ENCODE measurements around the gene RPL12.

Gene RPL12

DNA sequence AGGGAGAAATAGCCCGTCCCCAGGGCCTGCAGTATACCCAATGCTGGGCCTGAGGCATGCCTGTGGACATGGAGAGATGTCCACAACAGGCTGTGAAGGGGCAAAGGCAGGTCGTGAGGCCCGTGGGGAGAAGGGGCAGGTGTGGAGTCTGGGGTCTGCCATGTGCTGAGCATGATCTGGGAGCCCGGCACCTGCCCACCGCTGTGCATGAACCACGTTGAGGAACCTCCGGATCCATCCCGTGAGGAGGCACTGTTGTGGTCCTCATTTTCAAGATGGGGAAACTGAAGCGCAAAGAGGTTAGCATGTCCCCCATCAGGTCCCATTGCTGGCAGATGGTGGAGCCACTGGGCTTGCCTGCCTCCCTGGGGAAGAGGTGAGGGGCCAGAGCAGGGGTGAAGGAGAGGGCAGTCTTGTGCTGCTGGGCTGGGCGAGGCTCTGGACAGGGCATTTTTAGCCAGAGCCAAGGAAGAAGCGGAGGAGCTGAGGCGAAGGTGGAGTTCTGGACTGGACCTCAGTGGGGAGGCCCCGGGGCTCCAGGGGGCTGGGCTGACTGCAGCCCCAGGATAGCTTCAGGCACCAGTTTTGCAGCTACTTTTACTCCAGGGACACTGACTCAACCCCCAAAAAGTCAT is 46.6 kb upstream of the RPL12 start:
- no CpG with 5 or more reads among the region's 13 CpGs for WGBS (ENCODE audit: extremely low coverage, insufficient coverage, insufficient read length)

DNA sequence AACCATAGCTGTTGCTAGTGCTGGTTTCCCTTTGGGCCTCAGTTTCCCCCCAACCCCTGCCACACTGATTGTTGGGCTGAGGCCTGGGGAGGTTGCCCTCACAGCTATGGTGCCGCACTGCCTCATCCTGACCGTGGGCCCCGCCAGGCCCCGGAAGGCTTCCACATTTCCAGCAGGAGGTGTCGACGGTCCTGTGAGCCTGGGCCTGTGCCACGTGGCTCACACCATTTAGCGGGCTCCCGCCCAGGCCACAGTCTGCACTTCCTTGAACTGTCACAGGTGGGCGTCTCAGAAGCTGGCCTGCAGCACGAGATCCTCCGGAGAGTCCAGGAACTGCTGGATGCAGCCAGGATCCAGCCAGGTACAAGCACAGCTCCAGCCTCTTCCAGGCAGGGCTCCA is 45.8 kb upstream of the RPL12 start:
- Histone ChIP-seq H3K14ac (ENCODE audit: low read length) (no peak overlapping the region), H3K27me3 (ENCODE audit: insufficient read depth, low read length) (no peaks in the 10 kb centered on the region), H3K36me3 (ENCODE audit: control insufficient read depth in 1 of 2, insufficient read depth in 2 of 2, low read length in 2 of 2) (peaks cover 44 to 45% of the 10 kb centered on the region in 2 experiments), H3K23ac (ENCODE audit: low read length) (no peak overlapping the region), H2AFZ (ENCODE audit: insufficient read depth, low read length, poor library complexity) (no peak overlapping the region), H3K18ac (ENCODE audit: low read length) (no peak overlapping the region), H2BK5ac (ENCODE audit: low read depth, low read length, poor library complexity) (no peak overlapping the region), H3K4me1 (ENCODE audit: control insufficient read depth in 1 of 2, insufficient read depth in 2 of 2, low read length in 2 of 2) (peaks cover 0 to 10% of the 10 kb centered on the region in 2 experiments), H4K12ac (ENCODE audit: low read depth, low read length) (no peak overlapping the region), H3K9ac (ENCODE audit: low read length) (no peak overlapping the region), H2AK5ac (ENCODE audit: low read length) (no peak overlapping the region), H3K9me3 (ENCODE audit: insufficient read depth, low read depth, low read length) (no peaks in the 10 kb centered on the region), H3K4me2 (ENCODE audit: low read length) (no peak overlapping the region), H3K79me1 (ENCODE audit: low read length) (no peaks in the 10 kb centered on the region), H4K8ac (ENCODE audit: low read depth, low read length) (no peak overlapping the region), H2BK120ac (ENCODE audit: insufficient read depth, low read length, poor library complexity) (no peak overlapping the region), H3K79me2 (ENCODE audit: control insufficient read depth, insufficient read depth, low read length, poor library complexity) (no peaks in the 10 kb centered on the region), H4K91ac (ENCODE audit: low read depth, low read length) (no peak overlapping the region), H3K27ac (ENCODE audit: low read depth, low read length) (no peak overlapping the region), H3K4ac (ENCODE audit: low read depth, low read length) (no peak overlapping the region), H3K4me3 (ENCODE audit: low read depth, low read length) (no peak overlapping the region), H2BK12ac (ENCODE audit: low read length) (no peak overlapping the region)
- no peak for DNase-seq
- WGBS (ENCODE audit: extremely low coverage, insufficient coverage, insufficient read length): no CpG with 5 or more reads among the region's 12 CpGs

More for the DNA sequence above, 46.6 kb upstream of the RPL12 start:
- no peaks in the 10 kb centered on the region for H3K9me3 ChIP-seq (ENCODE audit: insufficient read depth, low read depth, low read length)
- H3K36me3 ChIP-seq (ENCODE audit: control insufficient read depth in 1 of 2, insufficient read depth in 2 of 2, low read length in 2 of 2): peaks cover 40 to 45% of the 10 kb centered on the region in 2 experiments
- H3K4me1 ChIP-seq (ENCODE audit: control insufficient read depth in 1 of 2, insufficient read depth in 2 of 2, low read length in 2 of 2): peaks cover 0 to 10% of the 10 kb centered on the region in 2 experiments
- H2BK120ac ChIP-seq (ENCODE audit: insufficient read depth, low read length, poor library complexity): no peak overlapping the region
- H3K4me3 ChIP-seq (ENCODE audit: low read depth, low read length): no peak overlapping the region
- no peak overlapping the region for H3K23ac ChIP-seq (ENCODE audit: low read length)
- no peak for DNase-seq
- no peak overlapping the region for H3K18ac ChIP-seq (ENCODE audit: low read length)
- H3K27ac ChIP-seq (ENCODE audit: low read depth, low read length): no peak overlapping the region
- no peak overlapping the region for H2AFZ ChIP-seq (ENCODE audit: insufficient read depth, low read length, poor library complexity)
- no peak overlapping the region for H3K14ac ChIP-seq (ENCODE audit: low read length)
- H3K79me2 ChIP-seq (ENCODE audit: control insufficient read depth, insufficient read depth, low read length, poor library complexity): no peaks in the 10 kb centered on the region
- no peaks in the 10 kb centered on the region for H3K79me1 ChIP-seq (ENCODE audit: low read length)
- no peaks in the 10 kb centered on the region for H3K27me3 ChIP-seq (ENCODE audit: insufficient read depth, low read length)
- H3K4me2 ChIP-seq (ENCODE audit: low read length): no peak overlapping the region
- H4K8ac ChIP-seq (ENCODE audit: low read depth, low read length): no peak overlapping the region
- no peak overlapping the region for H4K91ac ChIP-seq (ENCODE audit: low read depth, low read length)
- H4K12ac ChIP-seq (ENCODE audit: low read depth, low read length): no peak overlapping the region
- H2AK5ac ChIP-seq (ENCODE audit: low read length): no peak overlapping the region
- no peak overlapping the region for H2BK12ac ChIP-seq (ENCODE audit: low read length)
- no peak overlapping the region for H2BK5ac ChIP-seq (ENCODE audit: low read depth, low read length, poor library complexity)
- H3K9ac ChIP-seq (ENCODE audit: low read length): no peak overlapping the region
- no peak overlapping the region for H3K4ac ChIP-seq (ENCODE audit: low read depth, low read length)

DNA sequence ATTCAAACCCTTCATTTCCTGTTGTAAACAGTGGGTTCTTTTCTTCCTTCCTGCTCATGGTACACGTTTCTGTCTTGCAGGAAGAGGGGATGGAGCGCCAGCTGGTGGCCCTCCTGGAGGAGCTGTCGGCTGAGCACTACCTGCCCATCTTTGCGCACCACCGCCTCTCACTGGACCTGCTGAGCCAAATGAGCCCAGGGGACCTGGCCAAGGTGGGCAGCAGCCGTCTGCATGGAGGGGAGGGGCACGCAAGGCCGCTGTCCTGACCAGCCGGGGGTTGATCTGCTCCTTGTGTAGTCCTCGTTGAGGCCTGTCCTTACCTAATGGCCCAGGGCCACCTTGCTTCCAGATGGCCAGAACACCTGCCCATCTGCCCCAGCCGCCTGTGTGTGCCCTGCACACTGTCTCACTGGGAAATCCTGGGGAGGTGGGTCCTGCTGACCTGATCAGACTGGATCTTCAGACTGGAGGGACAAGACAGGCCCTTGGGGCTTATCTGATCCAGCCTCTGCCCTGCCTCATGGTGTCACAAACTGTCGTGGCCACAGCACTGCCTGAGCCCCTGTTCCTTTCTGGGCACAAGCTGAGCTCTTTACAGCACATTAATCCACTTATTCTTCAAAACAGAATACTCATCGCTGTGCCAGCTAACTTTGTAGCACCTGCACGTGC is 44.8 kb upstream of the RPL12 start:
- H3K79me1 ChIP-seq (ENCODE audit: low read length): no peaks in the 10 kb centered on the region
- H3K9ac ChIP-seq (ENCODE audit: low read length): no peak overlapping the region
- no peak overlapping the region for H3K23ac ChIP-seq (ENCODE audit: low read length)
- no CpG with 5 or more reads among the region's 14 CpGs for WGBS (ENCODE audit: extremely low coverage, insufficient coverage, insufficient read length)
- no peak overlapping the region for H3K4me3 ChIP-seq (ENCODE audit: low read depth, low read length)
- H2AK5ac ChIP-seq (ENCODE audit: low read length): no peak overlapping the region
- peaks cover 45 to 52% of the 10 kb centered on the region in 2 experiments for H3K36me3 ChIP-seq (ENCODE audit: control insufficient read depth in 1 of 2, insufficient read depth in 2 of 2, low read length in 2 of 2)
- H3K18ac ChIP-seq (ENCODE audit: low read length): no peak overlapping the region
- no peak overlapping the region for H3K4me2 ChIP-seq (ENCODE audit: low read length)
- H2BK12ac ChIP-seq (ENCODE audit: low read length): no peak overlapping the region
- no peaks in the 10 kb centered on the region for H3K27me3 ChIP-seq (ENCODE audit: insufficient read depth, low read length)
- H4K8ac ChIP-seq (ENCODE audit: low read depth, low read length): no peak overlapping the region
- no peak overlapping the region for H3K4ac ChIP-seq (ENCODE audit: low read depth, low read length)
- peaks cover 0 to 10% of the 10 kb centered on the region in 2 experiments for H3K4me1 ChIP-seq (ENCODE audit: control insufficient read depth in 1 of 2, insufficient read depth in 2 of 2, low read length in 2 of 2)
- no peaks in the 10 kb centered on the region for H3K79me2 ChIP-seq (ENCODE audit: control insufficient read depth, insufficient read depth, low read length, poor library complexity)
- H2BK5ac ChIP-seq (ENCODE audit: low read depth, low read length, poor library complexity): no peak overlapping the region
- H3K27ac ChIP-seq (ENCODE audit: low read depth, low read length): no peak overlapping the region
- no peak overlapping the region for H2AFZ ChIP-seq (ENCODE audit: insufficient read depth, low read length, poor library complexity)
- DNase-seq: no peak
- no peaks in the 10 kb centered on the region for H3K9me3 ChIP-seq (ENCODE audit: insufficient read depth, low read depth, low read length)
- no peak overlapping the region for H3K14ac ChIP-seq (ENCODE audit: low read length)
- H4K91ac ChIP-seq (ENCODE audit: low read depth, low read length): no peak overlapping the region
- no peak overlapping the region for H2BK120ac ChIP-seq (ENCODE audit: insufficient read depth, low read length, poor library complexity)
- no peak overlapping the region for H4K12ac ChIP-seq (ENCODE audit: low read depth, low read length)

- Histone ChIP-seq H3K4me2 (ENCODE audit: low read length) (no peak overlapping the region), H3K23ac (ENCODE audit: low read length) (no peak overlapping the region), H3K4me3 (ENCODE audit: low read depth, low read length) (no peak overlapping the region), H4K8ac (ENCODE audit: low read depth, low read length) (no peak overlapping the region), H4K12ac (ENCODE audit: low read depth, low read length) (no peak overlapping the region), H3K27ac (ENCODE audit: low read depth, low read length) (no peak overlapping the region), H3K79me2 (ENCODE audit: control insufficient read depth, insufficient read depth, low read length, poor library complexity) (no peaks in the 10 kb centered on the region), H2BK5ac (ENCODE audit: low read depth, low read length, poor library complexity) (no peak overlapping the region), H3K79me1 (ENCODE audit: low read length) (no peaks in the 10 kb centered on the region), H3K4ac (ENCODE audit: low read depth, low read length) (no peak overlapping the region), H2BK12ac (ENCODE audit: low read length) (no peak overlapping the region), H3K18ac (ENCODE audit: low read length) (no peak overlapping the region), H3K27me3 (ENCODE audit: insufficient read depth, low read length) (no peaks in the 10 kb centered on the region), H3K4me1 (ENCODE audit: control insufficient read depth in 1 of 2, insufficient read depth in 2 of 2, low read length in 2 of 2) (peaks cover 0 to 10% of the 10 kb centered on the region in 2 experiments), H2AK5ac (ENCODE audit: low read length) (no peak overlapping the region), H3K36me3 (ENCODE audit: control insufficient read depth in 1 of 2, insufficient read depth in 2 of 2, low read length in 2 of 2) (peaks cover 43 to 52% of the 10 kb centered on the region in 2 experiments), H3K9ac (ENCODE audit: low read length) (no peak overlapping the region), H3K14ac (ENCODE audit: low read length) (no peak overlapping the region), H3K9me3 (ENCODE audit: insufficient read depth, low read depth, low read length) (no peaks in the 10 kb centered on the region), H4K91ac (ENCODE audit: low read depth, low read length) (no peak overlapping the region), H2AFZ (ENCODE audit: insufficient read depth, low read length, poor library complexity) (no peak overlapping the region), H2BK120ac (ENCODE audit: insufficient read depth, low read length, poor library complexity) (no peak overlapping the region)
- no peak for DNase-seq
- no CpG with 5 or more reads among the region's 9 CpGs for WGBS (ENCODE audit: extremely low coverage, insufficient coverage, insufficient read length)
Observed at GRCh38 chr9:127494304-127494702, 43.1 kb upstream of the RPL12 start.

Data from trophoblast cell (in vitro differentiated cells and primary cell).